HUDEP-2 (cell line): ENCODE measurements around the gene DUSP28.
A peak's percentile ranks its signal among the peaks of the same experiment; 100 is the strongest.

Experiments used
- DNase-seq, 76 experiments: peaks; one replicate each; lab custom pipeline; 2025; ENCODE audit not compliant: unreplicated experiment in 76 of 76; lab: John Stamatoyannopoulos, UW

DUSP28 gene

DNA sequence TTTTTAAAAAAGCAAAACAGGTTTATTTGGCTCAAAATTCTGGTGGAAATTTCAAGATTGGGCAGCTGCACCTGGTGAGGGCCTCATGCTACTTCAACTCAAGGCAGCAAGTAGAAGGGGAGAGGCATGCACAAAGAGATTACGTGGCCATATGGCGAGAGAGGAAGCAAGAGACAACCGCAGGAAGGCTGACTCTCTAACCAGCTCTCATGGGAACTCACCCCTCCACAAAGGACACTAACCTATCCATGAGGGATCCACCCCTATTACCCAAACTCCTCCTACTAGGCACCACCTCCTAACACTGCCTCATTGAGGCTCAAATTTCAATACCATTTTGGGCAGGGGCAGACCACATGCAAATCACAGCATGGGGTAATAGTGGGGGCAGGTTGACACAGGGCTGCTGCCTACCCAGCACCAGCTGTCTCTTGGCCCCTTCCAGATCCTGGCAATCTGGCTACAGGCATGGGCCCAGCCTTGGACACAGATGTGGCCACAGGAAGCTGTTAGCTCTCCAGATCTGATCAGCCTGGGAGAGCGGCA is 24.4 kb downstream of the DUSP28 start:
- peak in 7 of 76 experiments; percentile 11 to 48 (median 27) for DNase-seq

DNA sequence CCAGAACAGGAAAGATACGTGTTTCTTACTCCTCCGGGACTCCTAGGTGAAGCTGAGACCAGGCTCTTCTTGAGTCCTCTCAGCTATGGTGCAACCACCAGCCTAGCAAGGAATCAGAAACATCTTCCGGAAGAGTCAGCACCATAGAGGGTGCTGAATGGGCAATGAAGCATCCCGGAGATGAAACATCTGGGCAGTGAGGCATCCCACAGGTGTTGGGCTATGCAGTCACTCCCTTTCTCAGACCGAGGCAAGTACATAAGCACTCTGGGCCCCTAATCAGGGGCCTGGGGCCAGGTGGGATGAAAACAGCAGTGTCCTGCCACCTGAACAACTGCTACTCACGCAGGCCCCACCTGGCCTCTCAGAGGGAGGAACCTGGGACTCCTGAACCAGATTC is 24.9 kb downstream of the DUSP28 start:
- DNase-seq = no peak

DNA sequence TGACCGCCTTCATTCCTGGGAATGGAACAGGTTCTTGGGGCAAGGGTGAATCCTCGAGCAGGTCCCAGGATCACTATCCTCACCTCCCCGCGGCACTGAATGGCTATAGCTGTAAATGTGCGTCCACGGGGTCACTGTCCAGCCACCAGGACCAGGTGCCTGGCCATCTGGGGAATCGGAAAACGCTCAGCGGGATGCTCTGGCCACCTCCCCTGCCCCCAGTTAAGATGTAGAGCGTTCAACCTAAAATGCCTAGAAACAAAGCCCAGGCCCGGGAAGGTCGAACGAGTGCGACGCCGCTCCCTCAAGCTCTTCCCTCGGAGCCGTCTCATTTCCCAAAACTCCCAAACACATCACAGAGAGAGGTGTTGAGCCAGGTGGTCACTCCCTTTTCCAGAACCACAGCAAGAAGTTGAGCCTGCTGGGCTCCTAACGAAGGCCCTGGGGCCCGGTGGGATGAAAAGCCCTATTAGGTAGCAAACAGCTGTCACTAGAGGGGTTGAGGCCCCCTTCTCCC is 25.6 kb downstream of the DUSP28 start:
- no peak for DNase-seq

DNA sequence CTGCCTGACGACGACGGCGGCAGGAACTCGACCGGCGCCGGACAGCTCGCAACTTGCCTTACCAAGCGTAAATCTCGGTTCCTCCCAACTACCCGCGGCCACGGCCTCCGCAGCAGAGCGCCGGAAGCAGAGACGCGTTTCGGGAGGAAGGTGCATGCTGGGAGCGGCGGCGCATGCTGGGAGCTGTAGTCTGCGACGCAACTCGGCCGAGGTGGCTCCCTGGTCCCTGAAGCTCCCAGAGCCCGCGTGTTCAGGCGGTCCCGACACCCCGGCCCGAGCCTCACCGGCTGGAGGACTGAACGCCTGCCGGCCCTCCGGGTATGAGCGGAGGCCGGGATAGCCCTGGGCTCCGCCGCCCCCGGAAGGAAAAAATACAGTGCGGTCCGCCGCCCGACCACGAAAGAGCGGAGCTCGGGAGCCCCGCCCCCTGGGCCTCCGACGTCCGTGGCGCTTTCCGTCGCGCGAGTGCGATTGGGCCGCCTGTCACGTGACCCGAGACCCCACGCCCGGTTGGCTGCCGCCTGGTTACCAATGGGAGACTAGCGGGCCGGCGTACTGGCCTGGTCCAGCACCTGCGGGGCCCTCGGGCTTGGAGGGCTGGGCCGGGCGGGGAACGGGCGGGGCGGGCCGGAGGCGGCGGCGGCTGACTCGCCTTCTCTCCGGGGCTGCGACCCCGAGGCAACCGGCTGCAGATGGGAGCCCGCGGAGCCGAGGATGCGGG is 26.2 kb downstream of the DUSP28 start, which contains the start of gene CAPN10:
Gene CAPN10 (plus strand): TSS at position 537 of the 721 bp plus-strand sequence. CDS start 178 bp downstream, at position 715.
- peak in 75 of 76 experiments; percentile 32 to 96 (median 90) for DNase-seq

GRCh38 chr2:240586919-240587800 is 27.0 kb downstream of the DUSP28 start:
- peak in 24 of 76 experiments; percentile 7 to 52 (median 24) for DNase-seq

GRCh38 chr2:240588006-240588655 is 28.0 kb downstream of the DUSP28 start:
- DNase-seq = no peak

DNA sequence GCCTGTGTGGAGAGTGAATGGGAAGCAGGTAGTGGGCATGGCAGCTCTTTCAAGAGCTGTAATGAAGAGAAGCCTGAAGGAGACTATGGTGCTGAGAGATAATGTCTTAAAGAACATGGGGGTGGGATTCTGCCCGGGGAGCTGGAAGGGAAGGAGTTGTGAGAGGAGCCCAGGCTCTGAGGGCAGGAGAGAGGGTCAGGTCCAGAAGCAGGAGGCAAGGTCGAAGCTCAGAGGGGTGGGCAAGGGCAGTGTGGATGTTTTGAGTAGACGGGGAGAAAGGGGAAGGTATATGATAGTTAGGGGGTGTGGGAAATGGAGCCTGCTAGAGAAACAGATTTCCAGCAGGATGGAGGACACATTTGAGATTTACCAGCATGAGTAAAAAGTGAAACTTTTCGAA is 28.5 kb downstream of the DUSP28 start:
- DNase-seq = no peak

DNA sequence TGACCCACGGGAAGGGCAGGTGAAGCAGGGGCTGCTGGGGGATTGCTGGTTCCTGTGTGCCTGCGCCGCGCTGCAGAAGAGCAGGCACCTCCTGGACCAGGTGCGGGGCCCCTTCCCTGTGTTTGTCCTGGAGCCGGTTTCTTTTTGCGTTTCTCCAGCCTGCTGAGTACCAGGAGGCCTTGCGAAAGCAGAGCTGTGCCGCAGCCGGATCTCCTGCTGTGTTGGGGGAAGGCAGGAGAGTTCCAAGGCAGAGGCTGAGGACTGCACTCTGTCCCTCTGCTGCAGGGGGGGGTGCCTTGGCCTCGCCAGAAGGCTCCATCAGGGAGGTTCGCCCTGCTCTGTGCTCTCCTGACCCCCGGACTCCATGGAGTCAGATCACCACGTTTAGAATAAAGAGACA is 29.2 kb downstream of the DUSP28 start:
- DNase-seq = no peak

DNA sequence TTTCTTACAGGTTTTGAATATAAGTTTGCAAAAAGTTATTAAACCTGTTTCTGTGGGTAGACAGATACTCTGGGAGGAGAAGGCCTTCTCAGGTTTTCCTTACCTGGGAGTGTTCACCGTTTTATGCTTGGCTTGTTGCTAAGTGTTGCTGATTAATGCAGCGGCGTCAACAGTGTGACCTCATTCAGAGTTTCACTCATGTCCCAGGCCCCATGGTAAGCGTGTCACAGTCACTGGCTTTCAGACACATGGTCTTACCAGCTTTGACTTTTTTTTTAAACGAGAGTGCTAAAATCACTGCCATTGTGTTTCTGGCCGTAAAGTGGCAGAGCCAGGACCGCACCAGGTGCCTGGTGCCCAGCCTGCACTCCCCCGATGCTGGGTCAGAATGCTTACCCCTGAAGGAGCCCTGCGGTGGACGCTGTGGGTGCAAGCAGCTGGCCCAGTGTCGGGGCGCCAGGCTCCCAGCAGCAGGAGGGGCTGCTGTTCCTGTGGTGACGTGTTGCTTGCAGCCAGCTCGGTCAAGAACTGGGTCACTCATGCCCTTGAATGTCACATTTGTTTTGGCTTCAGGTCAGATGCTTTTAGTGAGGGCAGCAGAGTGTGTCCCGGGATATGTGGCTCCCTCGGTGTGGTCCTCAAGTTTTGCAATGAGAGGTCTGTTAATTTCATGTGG is 29.8 kb downstream of the DUSP28 start:
- no peak for DNase-seq

DNA sequence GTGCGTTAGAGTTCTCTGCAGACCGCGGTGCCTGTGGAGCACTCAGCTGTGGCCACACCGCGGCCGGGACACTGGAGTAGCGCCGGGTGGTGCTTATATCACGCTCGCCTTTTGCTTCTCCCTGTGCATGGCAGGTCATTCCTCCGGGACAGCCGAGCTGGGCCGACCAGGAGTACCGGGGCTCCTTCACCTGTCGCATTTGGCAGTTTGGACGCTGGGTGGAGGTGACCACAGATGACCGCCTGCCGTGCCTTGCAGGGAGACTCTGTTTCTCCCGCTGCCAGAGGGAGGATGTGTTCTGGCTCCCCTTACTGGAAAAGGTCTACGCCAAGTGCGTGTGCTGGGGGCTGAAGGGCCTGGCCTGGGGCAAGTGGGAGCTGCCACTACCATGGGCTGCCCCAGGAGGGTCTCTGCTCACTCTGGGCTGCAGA is 30.5 kb downstream of the DUSP28 start:
- DNase-seq = no peak

DNA sequence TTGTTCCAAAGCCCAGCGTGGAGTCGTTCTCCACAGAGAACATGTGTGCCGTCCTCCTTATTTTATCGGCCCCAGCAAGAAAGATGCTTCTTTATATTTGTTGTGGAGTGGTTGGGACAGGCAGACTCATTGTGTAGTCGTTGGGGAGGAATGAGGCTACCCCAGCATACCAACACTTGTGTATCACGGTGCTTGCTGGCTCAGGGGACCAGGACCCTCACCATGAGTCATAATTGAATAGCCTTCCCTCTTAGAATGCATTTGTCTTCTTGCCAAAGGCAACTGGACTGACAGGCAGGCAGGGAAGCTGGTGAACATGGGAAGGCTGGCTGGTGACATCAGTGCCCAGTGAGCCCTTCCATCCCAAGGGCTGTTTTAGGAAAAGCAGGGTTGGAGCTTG is 31.1 kb downstream of the DUSP28 start:
- no peak for DNase-seq

- no peak for DNase-seq
Measured at GRCh38 chr2:240591784-240592183, 31.6 kb downstream of the DUSP28 start.

DNA sequence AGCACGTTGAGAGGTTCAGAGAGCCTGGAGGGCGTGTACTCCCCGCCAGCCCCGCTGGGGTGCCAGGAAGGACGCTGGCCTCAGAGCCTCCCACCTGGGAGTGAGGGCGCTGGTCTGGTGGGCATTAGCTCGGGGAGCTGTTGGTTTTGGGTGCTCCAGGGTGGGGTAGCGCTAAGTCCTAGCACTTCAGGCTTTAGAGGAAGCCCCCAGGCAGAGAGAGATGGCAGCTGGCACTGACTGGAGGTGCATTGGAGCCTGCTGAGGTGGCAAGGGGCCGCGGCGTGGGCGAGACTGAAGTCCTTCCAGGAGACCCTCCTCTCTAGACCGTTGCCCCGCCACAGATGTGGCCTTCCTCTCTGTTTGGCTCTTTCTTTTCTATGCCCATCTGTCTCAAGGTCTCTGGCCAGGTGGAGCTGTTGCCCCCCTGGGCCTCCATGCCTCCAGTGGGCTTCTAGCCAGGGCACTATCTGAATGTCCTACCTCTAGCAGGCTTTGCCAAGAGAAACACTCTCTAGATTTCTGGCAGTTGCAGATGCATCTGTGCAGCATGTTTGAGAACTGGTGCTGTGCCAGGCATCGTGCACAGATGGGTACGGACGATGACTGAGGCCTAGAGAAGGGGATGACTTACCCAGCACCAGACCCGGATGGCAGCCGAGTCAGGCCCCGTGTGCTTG is 33.0 kb downstream of the DUSP28 start:
- no peak for DNase-seq

DNA sequence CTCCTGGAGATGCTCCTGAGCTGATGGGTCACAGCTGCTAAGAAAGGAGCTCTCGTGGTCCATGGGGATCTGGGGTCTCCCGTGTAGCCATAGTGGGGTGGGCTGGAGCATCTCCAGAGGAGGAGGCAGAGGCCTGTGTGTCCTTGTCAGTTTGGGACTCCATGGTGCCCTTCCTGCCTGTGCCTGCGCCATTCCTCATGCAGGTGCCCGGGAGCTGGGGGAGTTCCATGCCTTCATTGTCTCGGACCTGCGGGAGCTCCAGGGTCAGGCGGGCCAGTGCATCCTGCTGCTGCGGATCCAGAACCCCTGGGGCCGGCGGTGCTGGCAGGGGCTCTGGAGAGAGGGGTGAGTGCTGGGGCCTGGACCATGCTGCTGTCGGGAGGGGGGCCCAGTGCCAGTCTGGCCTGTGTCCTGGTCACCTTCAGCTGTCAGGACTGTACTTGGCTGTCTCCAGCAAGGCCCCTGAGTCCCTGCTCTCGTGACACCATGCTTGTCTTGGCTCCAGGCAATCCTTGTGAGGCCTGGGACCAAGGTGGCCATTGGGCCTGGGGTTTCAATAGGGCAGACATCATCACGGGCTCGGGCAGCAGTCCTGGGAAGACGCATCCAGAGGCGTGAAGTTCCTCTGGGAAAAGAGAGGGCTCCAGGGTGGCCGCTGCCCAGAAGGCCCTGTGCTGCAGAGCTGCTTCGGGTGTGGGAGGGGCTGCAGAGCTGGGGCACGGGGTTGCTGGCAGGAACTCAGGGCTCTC is 33.7 kb downstream of the DUSP28 start:
- DNase-seq = no peak

DNA sequence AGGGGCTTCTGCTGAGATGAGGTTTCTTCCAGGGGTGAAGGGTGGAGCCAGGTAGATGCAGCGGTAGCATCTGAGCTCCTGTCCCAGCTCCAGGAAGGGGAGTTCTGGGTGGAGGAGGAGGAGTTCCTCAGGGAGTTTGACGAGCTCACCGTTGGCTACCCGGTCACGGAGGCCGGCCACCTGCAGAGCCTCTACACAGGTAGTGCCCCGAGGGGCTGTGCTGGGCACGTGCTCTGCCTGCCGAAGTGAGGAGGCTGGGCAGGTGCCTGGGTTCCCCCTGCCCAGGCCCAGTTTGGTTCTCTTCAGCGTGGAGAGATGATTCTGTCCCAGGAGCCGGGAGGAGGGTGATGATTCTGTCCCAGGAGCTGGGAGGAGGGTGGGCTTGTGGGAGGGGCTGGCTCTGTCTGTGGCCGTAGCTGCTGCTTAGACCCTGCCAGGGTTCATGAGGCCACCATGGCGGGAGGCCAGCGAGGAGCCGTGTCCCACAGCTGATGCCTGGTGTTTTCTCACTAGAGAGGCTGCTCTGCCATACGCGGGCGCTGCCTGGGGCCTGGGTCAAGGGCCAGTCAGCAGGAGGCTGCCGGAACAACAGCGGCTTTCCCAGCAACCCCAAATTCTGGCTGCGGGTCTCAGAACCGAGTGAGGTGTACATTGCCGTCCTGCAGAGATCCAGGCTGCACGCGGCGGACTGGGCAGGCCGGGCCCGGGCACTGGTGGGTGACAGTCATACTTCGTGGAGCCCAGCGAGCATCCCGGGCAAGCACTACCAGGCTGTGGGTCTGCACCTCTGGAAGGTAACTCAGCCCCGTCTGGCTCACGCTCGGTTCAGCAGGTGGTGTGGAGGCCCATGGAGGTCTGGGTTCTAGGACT is 34.6 kb downstream of the DUSP28 start:
- no peak for DNase-seq

GRCh38 chr2:240595381-240596079 is 35.4 kb downstream of the DUSP28 start:
- peak in 9 of 76 experiments; percentile 1 to 36 (median 16) for DNase-seq

- DNase-seq = no peak
Measured at GRCh38 chr2:240596080-240596460, 35.9 kb downstream of the DUSP28 start.
